Left lobe of liver (tissue), 2 donors: ENCODE data around the gene IL15RA. TPM values are rescaled to one million over a fixed set of nuclear protein-coding genes. Genes with fewer than 3 reads are reported as not detected.

Experiments used
- ATAC-seq: fragments of 200-7000 bp; cut with Tn5 transposase; one replicate; pipeline ENCODE4 v1.9.1; 2020; ENCODE audit warnings: mild to moderate bottlenecking, moderate library complexity
- DNase-seq: peaks from one replicate; pipeline ENCODE4 v3.0.0-alpha.2; 2020; ENCODE audit warnings: low spot score
- total RNA-seq: library from RNA; stranded (reverse); gene quantifications from one replicate; pipeline ENCODE4 v1.2.1, GENCODE V29; 2021
- donor health status: DM: no; HTN: no; CAD: no; lungs with moderate emphysema.
- donor health status: DM: no; HTN: yes; CAD: no.

IL15RA gene
- total RNA-seq, result 8.4 TPM

- ATAC-seq, result peak; percentile 85
- DNase-seq, result peak; percentile 83
Measured at GRCh38 chr10:5977471-5978229, at the start of gene IL15RA. IL15RA (minus strand) TSS chr10:5977543; CDS start chr10:5977492, 51 bp downstream.

- ATAC-seq (no peak), DNase-seq (no peak)
Measured at GRCh38 chr10:6025683-6026255, 48.4 kb upstream of the IL15RA start.

- ATAC-seq (no peak), DNase-seq (no peak)
Measured at GRCh38 chr10:6024334-6024682, 47.0 kb upstream of the IL15RA start.

- DNase-seq (no peak), ATAC-seq (no peak)
Measured at GRCh38 chr10:6023661-6024333, 46.5 kb upstream of the IL15RA start.

GRCh38 chr10:6022660-6023059 lies 45.3 kb upstream of the IL15RA start:
- no peak for ATAC-seq

GRCh38 chr10:6020826-6021225 lies 43.5 kb upstream of the IL15RA start:
- ATAC-seq (no peak), DNase-seq (no peak)

More at GRCh38 chr10:6022660-6023059, 45.3 kb upstream of the IL15RA start:
- DNase-seq, result no peak

GRCh38 chr10:6019796-6020195 lies 42.5 kb upstream of the IL15RA start:
- DNase-seq, result no peak
- ATAC-seq, result no peak

- DNase-seq (no peak), ATAC-seq (no peak)
Measured at GRCh38 chr10:6019010-6019782, 41.9 kb upstream of the IL15RA start.

- DNase-seq (no peak), ATAC-seq (peak; percentile 57)
Measured at GRCh38 chr10:6018422-6018821, 41.1 kb upstream of the IL15RA start.

- DNase-seq (no peak), ATAC-seq (no peak)
Measured at GRCh38 chr10:6017781-6018354, 40.5 kb upstream of the IL15RA start.

GRCh38 chr10:6014241-6014761 lies 37.0 kb upstream of the IL15RA start:
- ATAC-seq, result peak; percentile 95
- DNase-seq, result peak; percentile 57

GRCh38 chr10:6013413-6014192 lies 36.3 kb upstream of the IL15RA start:
- ATAC-seq (no peak), DNase-seq (no peak)

- DNase-seq (no peak), ATAC-seq (no peak)
Measured at GRCh38 chr10:6012121-6012905, 35.0 kb upstream of the IL15RA start.

GRCh38 chr10:6011558-6011957 lies 34.2 kb upstream of the IL15RA start:
- ATAC-seq (no peak), DNase-seq (no peak)

GRCh38 chr10:6010569-6010968 lies 33.2 kb upstream of the IL15RA start:
- no peak for DNase-seq
- ATAC-seq, result no peak

GRCh38 chr10:6009961-6010360 lies 32.6 kb upstream of the IL15RA start:
- ATAC-seq, result no peak
- no peak for DNase-seq

GRCh38 chr10:6009150-6009549 lies 31.8 kb upstream of the IL15RA start:
- ATAC-seq (no peak), DNase-seq (no peak)

- ATAC-seq, result no peak
- no peak for DNase-seq
Measured at GRCh38 chr10:6008497-6009142, 31.3 kb upstream of the IL15RA start.

GRCh38 chr10:6006991-6007390 lies 29.6 kb upstream of the IL15RA start:
- DNase-seq (no peak), ATAC-seq (no peak)
